Ovary (tissue), 3 donors: Measurements from ENCODE around the gene KLHDC7A.

Experiments used
- POLR2A ChIP-seq: fragments of 450-650 bp; IDR thresholded peaks from one replicate; pipeline ENCODE4 v1.6.1; 2017; ENCODE audit warnings: antibody characterized with exemption, mild to moderate bottlenecking, moderate library complexity
- TF ChIP-seq, protein P1 (sequence below), 3 donors: fragments of 450-650 bp in 2 of 3; fragments of 200-600 bp in 1 of 3; IDR thresholded peaks; one replicate each; pipeline versions ENCODE4 v1.5.1 to v1.8.0; 2016 to 2022; ENCODE audit warnings: antibody characterized with exemption in 3 of 3, mild to moderate bottlenecking in 1 of 3
- donor health status: DM: no; HTN: no; CAD: no.

GRCh38 chr1:18485227-18485626, 4.5 kb downstream of the KLHDC7A start:
- TF ChIP-seq, protein P1, sequence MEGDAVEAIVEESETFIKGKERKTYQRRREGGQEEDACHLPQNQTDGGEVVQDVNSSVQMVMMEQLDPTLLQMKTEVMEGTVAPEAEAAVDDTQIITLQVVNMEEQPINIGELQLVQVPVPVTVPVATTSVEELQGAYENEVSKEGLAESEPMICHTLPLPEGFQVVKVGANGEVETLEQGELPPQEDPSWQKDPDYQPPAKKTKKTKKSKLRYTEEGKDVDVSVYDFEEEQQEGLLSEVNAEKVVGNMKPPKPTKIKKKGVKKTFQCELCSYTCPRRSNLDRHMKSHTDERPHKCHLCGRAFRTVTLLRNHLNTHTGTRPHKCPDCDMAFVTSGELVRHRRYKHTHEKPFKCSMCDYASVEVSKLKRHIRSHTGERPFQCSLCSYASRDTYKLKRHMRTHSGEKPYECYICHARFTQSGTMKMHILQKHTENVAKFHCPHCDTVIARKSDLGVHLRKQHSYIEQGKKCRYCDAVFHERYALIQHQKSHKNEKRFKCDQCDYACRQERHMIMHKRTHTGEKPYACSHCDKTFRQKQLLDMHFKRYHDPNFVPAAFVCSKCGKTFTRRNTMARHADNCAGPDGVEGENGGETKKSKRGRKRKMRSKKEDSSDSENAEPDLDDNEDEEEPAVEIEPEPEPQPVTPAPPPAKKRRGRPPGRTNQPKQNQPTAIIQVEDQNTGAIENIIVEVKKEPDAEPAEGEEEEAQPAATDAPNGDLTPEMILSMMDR (IDR thresholded peaks at IDR 0.05), result no peak
- no peak for TF ChIP-seq POLR2A
